OCI-LY7 (cell line): Measurements from ENCODE around the gene LIMK1.

Experiments
- EZH2phosphoT487 ChIP-seq: fragments of 200-600 bp; sonication (generic); IDR thresholded peaks from 2 replicates; pipeline ENCODE4 v1.6.1; 2018; ENCODE audit warnings: low read depth, borderline replicate concordance, mild to moderate bottlenecking, mixed run types, antibody characterized with exemption, low read length, moderate library complexity, mixed read lengths
- TF ChIP-seq, protein P1 (sequence below): fragments of 200-600 bp; sonication (generic); conservative IDR thresholded peaks from 2 replicates; pipeline ENCODE4 v1.5.1; 2014; ENCODE audit warnings: mild to moderate bottlenecking, antibody characterized with exemption, low read length, moderate library complexity, mixed read lengths

DNA sequence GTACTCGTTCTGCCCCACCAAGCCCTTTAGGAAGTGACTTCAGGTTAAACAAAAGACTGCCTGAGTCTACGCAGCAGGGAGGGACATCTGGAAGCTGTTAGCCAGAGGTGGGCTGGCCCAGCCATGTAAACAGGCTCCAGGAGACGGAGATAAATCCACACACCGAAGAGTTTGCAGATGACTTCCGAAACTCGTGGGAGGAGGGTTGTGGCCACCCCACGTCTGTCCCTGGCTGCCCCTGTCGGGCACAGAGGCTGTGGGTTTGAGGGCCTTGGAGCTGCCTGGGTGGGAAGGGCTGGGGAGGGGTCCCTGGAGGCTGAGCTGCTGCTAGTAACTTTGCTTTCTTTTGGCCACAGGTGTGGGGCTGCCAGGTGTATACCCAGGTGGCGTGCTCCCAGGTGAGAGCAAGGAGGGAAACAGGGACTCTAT is 40.1 kb upstream of the LIMK1 start:
- TF ChIP-seq, protein P1, sequence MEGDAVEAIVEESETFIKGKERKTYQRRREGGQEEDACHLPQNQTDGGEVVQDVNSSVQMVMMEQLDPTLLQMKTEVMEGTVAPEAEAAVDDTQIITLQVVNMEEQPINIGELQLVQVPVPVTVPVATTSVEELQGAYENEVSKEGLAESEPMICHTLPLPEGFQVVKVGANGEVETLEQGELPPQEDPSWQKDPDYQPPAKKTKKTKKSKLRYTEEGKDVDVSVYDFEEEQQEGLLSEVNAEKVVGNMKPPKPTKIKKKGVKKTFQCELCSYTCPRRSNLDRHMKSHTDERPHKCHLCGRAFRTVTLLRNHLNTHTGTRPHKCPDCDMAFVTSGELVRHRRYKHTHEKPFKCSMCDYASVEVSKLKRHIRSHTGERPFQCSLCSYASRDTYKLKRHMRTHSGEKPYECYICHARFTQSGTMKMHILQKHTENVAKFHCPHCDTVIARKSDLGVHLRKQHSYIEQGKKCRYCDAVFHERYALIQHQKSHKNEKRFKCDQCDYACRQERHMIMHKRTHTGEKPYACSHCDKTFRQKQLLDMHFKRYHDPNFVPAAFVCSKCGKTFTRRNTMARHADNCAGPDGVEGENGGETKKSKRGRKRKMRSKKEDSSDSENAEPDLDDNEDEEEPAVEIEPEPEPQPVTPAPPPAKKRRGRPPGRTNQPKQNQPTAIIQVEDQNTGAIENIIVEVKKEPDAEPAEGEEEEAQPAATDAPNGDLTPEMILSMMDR = no peak
- no peak for TF ChIP-seq EZH2phosphoT487
